Endothelial cell of umbilical vein (primary cell): ENCODE measurements around the gene KCTD5. TPM values are rescaled to one million over a fixed set of nuclear protein-coding genes. Genes with fewer than 3 reads are reported as not detected.

ENCODE experiments used
- BruUV-seq: library from RNA; stranded (reverse); fragments of 400-500 nt; replicated peaks from 2 replicates; lab custom pipeline; 2021; lab: Mats Ljungman, UMichigan
- CTCF ChIA-PET: fragments of 300-600, 350-600 bp; sonication (Branson Sonifier 250); formaldehyde crosslinking; loops from one replicate; lab custom pipeline; 2021; ENCODE audit warnings: antibody characterized with exemption, inconsistent platforms; lab: Charles Lee
- POLR2A ChIA-PET: fragments of 300-600, 350-600 bp; sonication (Branson Sonifier 250); formaldehyde crosslinking; loops from one replicate; lab custom pipeline; 2021; ENCODE audit warnings: antibody characterized with exemption, inconsistent platforms; lab: Charles Lee
- DNase-seq: peaks from one replicate; pipeline ENCODE4 v3.0.0-alpha.2; 2011; ENCODE audit warnings: low read depth, low spot score
- FAIRE-seq: peaks from 2 replicates; lab custom pipeline; 2011; peaks lifted over from hg19 to GRCh38; lab: Jason Lieb, UNC
- H2AFZ ChIP-seq: 2 replicates; pipeline ENCODE4 v1.6.0; 2012; ENCODE audit warnings: low read depth, low read length, control low read depth, inconsistent platforms
- H3K27ac ChIP-seq: 2 replicates; pipeline ENCODE4 v1.5.1; 2011; ENCODE audit warnings: low read depth, mild to moderate bottlenecking, control low read depth, low read length, moderate library complexity; ENCODE audit not compliant: insufficient read depth
- H3K27me3 ChIP-seq, 2 experiments: 2 replicates each; pipeline versions ENCODE4 v1.6.0 to v1.6.1; 2011; ENCODE audit warnings: low read length in 2 of 2, mixed read lengths in 1 of 2; ENCODE audit not compliant: control insufficient read depth in 2 of 2, insufficient read depth in 2 of 2
- H3K36me3 ChIP-seq, 2 experiments: 2 replicates in 1 of 2; 3 replicates in 1 of 2; pipeline ENCODE4 v1.5.1; 2011; ENCODE audit warnings: low read length in 2 of 2, mild to moderate bottlenecking in 1 of 2, moderate library complexity in 1 of 2; ENCODE audit not compliant: control insufficient read depth in 2 of 2, insufficient read depth in 2 of 2; ENCODE audit errors: extremely low read depth in 1 of 2
- H3K4me1 ChIP-seq: 3 replicates; pipeline ENCODE4 v1.5.1; 2011; ENCODE audit warnings: mild to moderate bottlenecking, low read length; ENCODE audit not compliant: control insufficient read depth, insufficient read depth; ENCODE audit errors: extremely low read depth
- H3K4me2 ChIP-seq: 2 replicates; pipeline ENCODE4 v1.6.1; 2011; ENCODE audit warnings: low read length, control low read depth, mixed read lengths; ENCODE audit not compliant: insufficient read depth
- H3K4me3 ChIP-seq, 3 experiments: fragments of 200-600 bp in 1 of 3; sonication (generic), shearing (Covaris generic) in 1 of 3; replicated peaks in 1 of 3; 2 replicates each; pipeline ENCODE4 v1.5.1; 2011 to 2016; ENCODE audit warnings: control low read depth in 3 of 3, low read length in 3 of 3, mild to moderate bottlenecking in 2 of 3, inconsistent platforms in 1 of 3, low read depth in 1 of 3, moderate library complexity in 1 of 3; ENCODE audit not compliant: insufficient read depth in 1 of 3
- H3K79me2 ChIP-seq: 2 replicates; pipeline ENCODE4 v1.6.0; 2012; ENCODE audit warnings: low read length, inconsistent platforms; ENCODE audit not compliant: control insufficient read depth, insufficient read depth
- H3K9ac ChIP-seq: replicated peaks from 2 replicates; pipeline ENCODE3; 2011; ENCODE audit warnings: low read length, control low read depth; ENCODE audit not compliant: insufficient read depth; ENCODE audit errors: extremely low read depth
- H3K9me1 ChIP-seq: replicated peaks from 3 replicates; pipeline ENCODE4 v1.6.0; 2011; ENCODE audit warnings: mild to moderate bottlenecking, low read length; ENCODE audit not compliant: control insufficient read depth, insufficient read depth; ENCODE audit errors: extremely low read depth
- H3K9me3 ChIP-seq: replicated peaks from 2 replicates; pipeline ENCODE4 v1.5.1; 2012; ENCODE audit warnings: low read length, inconsistent platforms; ENCODE audit not compliant: control insufficient read depth, insufficient read depth
- H4K20me1 ChIP-seq: replicated peaks from 2 replicates; pipeline ENCODE3; 2011; ENCODE audit warnings: mild to moderate bottlenecking, low read length; ENCODE audit not compliant: control insufficient read depth, insufficient read depth; ENCODE audit errors: extremely low read depth
- EZH2 ChIP-seq: IDR thresholded peaks from 2 replicates; pipeline ENCODE4 v1.6.1; 2012; ENCODE audit warnings: borderline replicate concordance, low read depth, mild to moderate bottlenecking, moderate library complexity, low read length, inconsistent platforms; ENCODE audit not compliant: severe bottlenecking
- FOS ChIP-seq: IDR thresholded peaks from 2 replicates; pipeline ENCODE4 v1.6.1; 2011; ENCODE audit warnings: mild to moderate bottlenecking, low read length, moderate library complexity, borderline replicate concordance; ENCODE audit not compliant: insufficient read depth
- GATA2 ChIP-seq: IDR thresholded peaks from 2 replicates; pipeline ENCODE4 v1.7.0; 2011; ENCODE audit warnings: low read depth, mild to moderate bottlenecking, moderate library complexity, mixed read lengths, low read length; ENCODE audit not compliant: insufficient read length, insufficient read depth
- MYC ChIP-seq: IDR thresholded peaks from one replicate; pipeline ENCODE4 v1.6.1; 2011; ENCODE audit warnings: mild to moderate bottlenecking, low read depth, low read length
- POLR2AphosphoS5 ChIP-seq: IDR thresholded peaks from 2 replicates; pipeline ENCODE4 v1.6.1; 2012; ENCODE audit warnings: low read depth, mild to moderate bottlenecking, control low read depth, low read length, moderate library complexity; ENCODE audit not compliant: insufficient read depth
- dilution Hi-C: fragments of 300-500 bp; cut with MboI; formaldehyde crosslinking; loops from one replicate; pipeline ENCODE4 v1.15.0; 2019; ENCODE audit warnings: low sequenced_read_pairs; ENCODE audit not compliant: extremely low pct_ligation_motif_present
- intact Hi-C: fragments of 100-400 bp; cut with micrococcal nuclease; formaldehyde crosslinking; loops from one replicate; pipeline ENCODE4 v1.10.0; 2022
- polyA plus RNA-seq, 4 experiments: library from polyadenylated mRNA; depleted of rRNA in 3 of 4; stranded (reverse) in 3 of 4; unstranded in 1 of 4; fragments of >200 nt; gene quantifications; 2 replicates each; pipeline versions ENCODE4 v1.2.1 to v1.2.3, GENCODE V29; 2011 to 2012; ENCODE audit warnings: missing spikeins in 1 of 4
- total RNA-seq: library from RNA; stranded (reverse); gene quantifications from 2 replicates; pipeline ENCODE4 v1.2.3, GENCODE V29; 2021

The KCTD5 gene
- total and polyA plus RNA-seq, 2 donors (not counting 3 experiments of a cell fraction or from before 2014, with no cell fraction given): 32.2 to 42.0 TPM

DNA sequence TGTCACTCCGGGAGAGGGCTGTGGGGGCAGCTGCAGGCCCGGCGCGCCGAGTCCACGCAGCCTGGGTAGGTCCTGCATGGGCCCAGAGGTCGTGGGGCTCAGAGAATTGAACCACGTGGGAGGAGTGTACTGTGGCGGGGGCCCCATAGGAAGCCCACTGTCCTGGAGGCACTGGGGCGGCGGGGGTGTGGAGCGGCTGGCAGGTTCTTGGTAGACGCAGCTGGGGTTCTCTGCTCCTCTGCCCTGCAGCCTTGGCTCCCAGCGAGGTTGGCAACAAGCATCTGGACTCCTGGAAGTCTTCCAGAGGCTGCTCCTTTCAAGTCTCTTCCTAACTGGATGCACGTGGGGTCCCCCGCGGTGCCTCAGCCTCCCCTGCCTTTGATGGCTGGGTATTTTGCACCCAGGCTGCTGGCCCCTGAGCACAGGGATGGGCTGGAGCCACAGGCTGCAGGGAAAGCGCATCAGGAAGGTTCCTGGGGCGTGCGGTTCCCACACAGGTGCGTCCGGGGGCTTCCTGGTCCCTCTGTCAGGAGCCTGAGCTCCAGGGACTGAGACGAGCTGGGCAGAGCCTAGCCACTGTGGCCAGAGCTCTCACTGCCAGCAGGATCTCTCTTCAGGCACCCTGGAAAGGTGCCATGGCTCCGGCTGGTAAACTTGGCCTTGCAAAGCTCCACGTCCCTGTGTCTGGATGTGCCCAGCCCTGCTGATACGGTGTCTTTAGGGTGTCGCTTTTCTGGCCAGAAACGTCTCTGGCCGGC lies 9.3 kb downstream of the KCTD5 start:
- no peak overlapping the region for H3K4me3 ChIP-seq
- no peaks in the 10 kb centered on the region for H4K20me1 ChIP-seq
- no peak overlapping the region for H3K9ac ChIP-seq
- H2AFZ ChIP-seq: no peak overlapping the region
- H3K27ac ChIP-seq: no peak overlapping the region
- BruUV-seq: no TSS peak
- no peaks in the 10 kb centered on the region for H3K9me1 ChIP-seq
- TF ChIP-seq MYC (no peak), GATA2 (no peak), FOS (no peak), EZH2 (no peak), POLR2AphosphoS5 (no peak)
- no peaks in the 10 kb centered on the region for H3K9me3 ChIP-seq
- POLR2A ChIA-PET: interaction anchor here (2.3 kb wide), 1 partner anchor 10 kb away, joined by 5 read pairs; the partner anchor contains the start of gene KCTD5
- no peak overlapping the region for H3K4me2 ChIP-seq
- peaks cover 0 to 8% of the 10 kb centered on the region in 2 experiments for H3K36me3 ChIP-seq
- intact Hi-C loops: no loop called here
- dilution Hi-C loops: no loop called here
- CTCF ChIA-PET: interaction anchor here (0.8 to 1.4 kb wide), 3 partner anchors 9 to 19 kb away, joined by 3 read pairs; partner anchors contain the start of gene KCTD5
- no peaks in the 10 kb centered on the region for H3K27me3 ChIP-seq
- peaks cover 25% of the 10 kb centered on the region for H3K79me2 ChIP-seq
- no peaks in the 10 kb centered on the region for H3K4me1 ChIP-seq
- DNase-seq (no peak), FAIRE-seq (no peak)
